Endodermal cell (in vitro differentiated cells): ENCODE data around the gene PPFIA4. TPM values are rescaled to one million over a fixed set of nuclear protein-coding genes. Genes with fewer than 3 reads are reported as not detected.

ENCODE experiments used
- DNase-seq: peaks from one replicate; pipeline ENCODE4 v3.0.0-alpha.2; 2017
- H3K27ac ChIP-seq: 2 replicates; pipeline ENCODE4 v1.5.1; 2013; ENCODE audit warnings: mild to moderate bottlenecking, low read depth, low read length, moderate library complexity
- H3K27me3 ChIP-seq: 2 replicates; pipeline ENCODE4 v1.6.1; 2013; ENCODE audit warnings: mild to moderate bottlenecking, low read length, moderate library complexity; ENCODE audit not compliant: insufficient read depth, control insufficient read depth, poor library complexity, severe bottlenecking
- H3K36me3 ChIP-seq: 2 replicates; pipeline ENCODE4 v1.7.0; 2013; ENCODE audit warnings: mild to moderate bottlenecking, low read length, moderate library complexity; ENCODE audit not compliant: control insufficient read depth, insufficient read depth
- H3K4me1 ChIP-seq: one replicate; pipeline ENCODE4 v1.7.0; 2013; ENCODE audit warnings: low read length; ENCODE audit not compliant: control insufficient read depth, insufficient read depth
- H3K4me3 ChIP-seq: 2 replicates; pipeline ENCODE4 v1.5.1; 2013; ENCODE audit warnings: mild to moderate bottlenecking, low read length, moderate library complexity
- H3K9ac ChIP-seq: 2 replicates; pipeline ENCODE4 v1.6.1; 2013; ENCODE audit warnings: mild to moderate bottlenecking, low read length, moderate library complexity; ENCODE audit not compliant: poor library complexity, severe bottlenecking; ENCODE audit errors: extremely low read depth
- H3K9me3 ChIP-seq: 2 replicates; pipeline ENCODE4 v1.6.1; 2013; ENCODE audit warnings: mild to moderate bottlenecking, low read length, moderate library complexity; ENCODE audit not compliant: control insufficient read depth
- H3K27ac Mint-ChIP-seq: 2 replicates; pipeline ENCODE4 v1.8.0; 2020; ENCODE audit warnings: mixed read lengths
- H3K27me3 Mint-ChIP-seq: 2 replicates; pipeline ENCODE4 v1.8.0; 2021; ENCODE audit warnings: mild to moderate bottlenecking, mixed read lengths; ENCODE audit not compliant: insufficient read depth
- H3K36me3 Mint-ChIP-seq: 2 replicates; pipeline ENCODE4 v1.8.0; 2020; ENCODE audit warnings: low read depth, mixed read lengths
- H3K4me1 Mint-ChIP-seq: 2 replicates; pipeline ENCODE4 v1.8.0; 2020; ENCODE audit warnings: mixed read lengths
- H3K4me3 Mint-ChIP-seq: 2 replicates; pipeline ENCODE4 v1.8.0; 2020; ENCODE audit warnings: mild to moderate bottlenecking, moderate library complexity, mixed read lengths
- H3K9me3 Mint-ChIP-seq: 2 replicates; pipeline ENCODE4 v1.8.0; 2020; ENCODE audit warnings: mild to moderate bottlenecking, mixed read lengths
- WGBS, 2 experiments: methylation state at CpG; one replicate each; pipeline versions ENCODE4 v1.1.5 to v1.1.7; 2013; ENCODE audit warnings: missing lambda C conversion rate in 2 of 2, mixed read lengths in 1 of 2; ENCODE audit not compliant: insufficient coverage in 1 of 2, insufficient read length in 1 of 2; 5-methylcytosine and 5-hydroxymethylcytosine counted together
- total RNA-seq, 2 donors: library from RNA; stranded (reverse); fragmentation: NEBNext Ultra II Directional in 1 of 2; extraction: Animal tissue kit (Norgen Biotek cat#: 25700) in 1 of 2; gene quantifications; 2 replicates in 1 of 2; 3 replicates in 1 of 2; pipeline ENCODE4 v1.2.1, GENCODE V29; 2021
- TF ChIP-seq, protein P1 (sequence below): fragments of 200-600 bp; sonication (generic); conservative IDR thresholded peaks from 2 replicates; pipeline ENCODE4 v1.5.0; 2021; ENCODE audit warnings: antibody characterized with exemption, mild to moderate bottlenecking

The PPFIA4 gene
- total RNA-seq, 2 donors from 2014 or later: 8.4 to 12.1 TPM

DNA sequence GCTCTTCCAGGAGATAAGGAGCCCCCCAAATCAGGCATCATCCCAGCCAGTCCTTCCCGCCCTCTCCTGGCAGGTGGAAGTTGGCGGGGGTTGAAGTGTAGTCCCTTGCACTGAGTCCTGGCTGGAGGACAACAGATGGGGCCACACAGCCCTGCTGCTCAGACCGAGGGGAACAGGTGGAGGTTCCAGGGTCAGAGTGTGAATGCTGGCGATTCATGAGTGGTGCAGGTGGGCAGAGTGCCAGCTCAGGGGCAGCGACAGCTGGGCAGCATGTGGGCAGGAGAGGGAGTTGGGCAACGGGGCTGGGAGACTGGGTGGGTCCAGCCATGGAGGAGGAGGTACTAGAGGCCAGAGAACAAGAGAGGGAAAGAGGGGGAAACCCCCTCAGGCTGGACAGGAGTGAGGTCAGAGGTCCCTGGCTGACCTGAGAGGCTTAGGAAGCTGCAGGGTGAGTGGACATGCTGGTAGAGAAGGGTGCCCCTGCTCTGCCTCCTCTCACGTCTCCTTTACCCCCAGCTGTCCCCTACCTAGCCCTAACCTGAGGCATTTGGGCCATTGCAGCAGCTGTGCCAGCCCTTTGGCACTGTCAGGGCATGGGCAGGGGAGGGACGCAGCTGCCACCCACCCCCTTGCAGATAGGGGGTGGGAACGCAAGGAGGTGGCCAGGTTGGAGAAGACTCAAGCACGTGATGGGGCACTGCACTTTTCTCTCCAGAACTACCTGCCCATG is 90.0 kb downstream of the PPFIA4 start:
- Histone ChIP-seq H3K9ac (no peak overlapping the region), H3K27ac (no peak overlapping the region), H3K4me3 (no peak overlapping the region), H3K4me1 (no peaks in the 10 kb centered on the region), H3K36me3 (no peaks in the 10 kb centered on the region), H3K27me3 (peaks cover 36% of the 10 kb centered on the region), H3K9me3 (no peaks in the 10 kb centered on the region)
- peak; percentile 32 for DNase-seq
- H3K4me1 Mint-ChIP-seq: no peaks in the 10 kb centered on the region
- H3K36me3 Mint-ChIP-seq: no peaks in the 10 kb centered on the region
- peaks cover 38% of the 10 kb centered on the region for H3K27me3 Mint-ChIP-seq
- no peak overlapping the region for H3K27ac Mint-ChIP-seq
- H3K4me3 Mint-ChIP-seq: no peak overlapping the region
- WGBS, 2 experiments: 81 to 85% methylated on average over 3 to 10 of the region's 10 CpGs
- TF ChIP-seq, protein P1, sequence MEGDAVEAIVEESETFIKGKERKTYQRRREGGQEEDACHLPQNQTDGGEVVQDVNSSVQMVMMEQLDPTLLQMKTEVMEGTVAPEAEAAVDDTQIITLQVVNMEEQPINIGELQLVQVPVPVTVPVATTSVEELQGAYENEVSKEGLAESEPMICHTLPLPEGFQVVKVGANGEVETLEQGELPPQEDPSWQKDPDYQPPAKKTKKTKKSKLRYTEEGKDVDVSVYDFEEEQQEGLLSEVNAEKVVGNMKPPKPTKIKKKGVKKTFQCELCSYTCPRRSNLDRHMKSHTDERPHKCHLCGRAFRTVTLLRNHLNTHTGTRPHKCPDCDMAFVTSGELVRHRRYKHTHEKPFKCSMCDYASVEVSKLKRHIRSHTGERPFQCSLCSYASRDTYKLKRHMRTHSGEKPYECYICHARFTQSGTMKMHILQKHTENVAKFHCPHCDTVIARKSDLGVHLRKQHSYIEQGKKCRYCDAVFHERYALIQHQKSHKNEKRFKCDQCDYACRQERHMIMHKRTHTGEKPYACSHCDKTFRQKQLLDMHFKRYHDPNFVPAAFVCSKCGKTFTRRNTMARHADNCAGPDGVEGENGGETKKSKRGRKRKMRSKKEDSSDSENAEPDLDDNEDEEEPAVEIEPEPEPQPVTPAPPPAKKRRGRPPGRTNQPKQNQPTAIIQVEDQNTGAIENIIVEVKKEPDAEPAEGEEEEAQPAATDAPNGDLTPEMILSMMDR: no peak
- H3K9me3 Mint-ChIP-seq: no peaks in the 10 kb centered on the region

GRCh38 chr1:203117611-203118575 is 91.6 kb downstream of the PPFIA4 start:
- H3K27me3 Mint-ChIP-seq: peaks cover 47% of the 10 kb centered on the region
- H3K4me3 Mint-ChIP-seq: no peak overlapping the region
- Histone ChIP-seq H3K4me1 (no peaks in the 10 kb centered on the region), H3K9me3 (no peaks in the 10 kb centered on the region), H3K27me3 (peaks cover 36% of the 10 kb centered on the region), H3K27ac (no peak overlapping the region), H3K4me3 (no peak overlapping the region), H3K36me3 (no peaks in the 10 kb centered on the region), H3K9ac (no peak overlapping the region)
- no peak overlapping the region for H3K27ac Mint-ChIP-seq
- TF ChIP-seq, protein P1: peak; percentile 97
- no peaks in the 10 kb centered on the region for H3K4me1 Mint-ChIP-seq
- H3K36me3 Mint-ChIP-seq: no peaks in the 10 kb centered on the region
- H3K9me3 Mint-ChIP-seq: no peaks in the 10 kb centered on the region
- 41 to 56% methylated on average over 18 to 34 of the region's 35 CpGs for WGBS, 2 experiments
- peak; percentile 98 for DNase-seq

DNA sequence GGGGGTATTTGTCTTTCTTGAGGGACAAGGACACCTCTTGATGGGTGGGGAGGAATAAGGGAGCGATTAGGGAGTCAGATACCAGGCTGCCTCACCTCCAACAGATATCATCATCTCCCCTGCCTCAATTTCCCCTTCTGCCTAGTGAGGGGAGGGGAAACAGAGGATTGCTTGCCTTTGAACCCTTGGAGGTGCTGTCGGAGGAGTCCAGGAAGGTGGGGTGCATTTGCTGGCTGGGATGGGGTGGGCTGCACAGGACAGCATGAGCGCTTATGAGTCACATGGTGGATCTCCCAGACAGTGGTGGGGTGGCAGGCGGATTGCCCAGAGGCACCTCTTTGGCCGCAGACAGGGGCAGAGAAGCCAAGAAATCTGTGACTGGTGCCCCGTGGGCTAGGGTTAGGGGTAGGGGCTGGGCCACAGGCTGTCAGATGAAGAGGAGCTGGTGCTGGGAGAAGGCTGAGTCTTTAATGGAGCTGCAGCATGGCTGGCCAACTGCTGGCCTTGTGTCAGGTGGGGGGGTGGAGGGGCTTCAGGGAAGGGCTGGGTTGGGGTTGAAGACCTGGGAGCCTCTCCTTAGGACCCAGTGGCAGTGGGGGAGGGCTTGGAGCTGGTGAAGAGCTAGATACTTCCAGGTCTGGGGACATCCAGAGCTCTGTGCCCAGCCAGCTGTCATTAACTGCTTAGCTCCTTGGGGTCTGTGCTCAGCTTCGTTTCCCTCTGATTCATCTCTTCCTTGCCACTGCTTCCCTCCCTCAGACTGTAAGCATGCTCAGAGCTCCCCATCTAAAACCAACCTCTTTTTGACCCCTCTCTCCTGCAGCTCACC is 94.2 kb downstream of the PPFIA4 start:
- Mint-ChIP-seq H3K27me3 (peaks cover 64% of the 10 kb centered on the region), H3K9me3 (no peaks in the 10 kb centered on the region), H3K27ac (no peak overlapping the region), H3K36me3 (no peaks in the 10 kb centered on the region), H3K4me3 (no peak overlapping the region), H3K4me1 (no peaks in the 10 kb centered on the region)
- H3K4me1 ChIP-seq: no peaks in the 10 kb centered on the region
- H3K9ac ChIP-seq: no peak overlapping the region
- no peak overlapping the region for H3K4me3 ChIP-seq
- H3K36me3 ChIP-seq: no peaks in the 10 kb centered on the region
- H3K9me3 ChIP-seq: no peaks in the 10 kb centered on the region
- peak; percentile 37 for DNase-seq
- no peak overlapping the region for H3K27ac ChIP-seq
- H3K27me3 ChIP-seq: peaks cover 25% of the 10 kb centered on the region
- TF ChIP-seq, protein P1: no peak
- 80 to 90% methylated on average over 4 to 6 of the region's 7 CpGs for WGBS, 2 experiments
